ENCODE results near the gene RUSC1. TPM values are rescaled to one million over a fixed set of nuclear protein-coding genes. Genes with fewer than 3 reads are reported as not detected.
A peak's percentile ranks its signal among the peaks of the same experiment; 100 is the strongest.

The RUSC1 gene
- total and polyA plus RNA-seq, 2 of the 8 experiments (the other 6 are each of a cell fraction or from before 2014, with no cell fraction given): 54.6 to 90.4 TPM

DNA sequence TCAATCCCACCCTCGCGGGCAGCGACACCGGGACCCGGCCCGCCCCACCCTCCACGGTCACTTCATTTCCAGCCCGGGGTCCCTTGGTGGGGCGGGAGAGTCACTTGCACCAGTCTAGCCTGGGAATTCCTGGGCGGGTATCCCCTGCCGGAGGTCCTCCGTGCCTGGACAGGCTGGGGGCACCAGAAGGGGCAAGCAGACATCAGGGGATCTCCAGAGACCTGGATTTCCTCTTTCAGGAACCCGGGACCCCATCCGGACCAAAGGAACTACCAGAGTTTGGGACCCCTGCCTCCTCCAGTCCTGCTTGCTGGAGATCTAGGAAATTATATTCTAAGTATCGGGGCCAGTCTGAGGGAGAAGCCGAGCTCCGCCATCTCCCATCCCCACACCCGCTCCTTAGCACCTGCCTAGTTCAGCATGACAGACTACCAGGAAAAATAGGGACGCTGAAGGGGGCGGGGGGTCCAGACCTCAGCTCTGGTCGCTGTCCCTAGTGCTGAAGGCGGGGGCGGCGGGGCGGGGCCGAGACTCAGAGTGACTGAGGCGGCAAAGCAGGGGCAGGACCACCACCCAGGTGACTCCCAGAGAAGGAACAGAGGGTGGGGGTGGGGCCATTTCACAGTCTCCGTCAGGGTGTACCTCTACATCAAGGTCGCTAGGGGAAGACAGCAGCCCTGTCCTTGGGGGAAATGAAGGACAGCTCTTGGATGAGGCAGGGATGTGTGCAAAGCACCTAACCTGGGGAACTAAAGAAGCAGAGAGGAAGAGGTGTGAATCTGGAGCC is 42.6 kb upstream of the RUSC1 start (continued):
- TF ChIP-seq MAFK (IDR thresholded peaks at IDR 0.05; ENCODE audit: low read depth, low read length): no peak
- no peak for TF ChIP-seq PHF8 (conservative IDR thresholded peaks at IDR 0.05; ENCODE audit: low read depth, low read length)
- TF ChIP-seq TCF12 (IDR thresholded peaks at IDR 0.05; ENCODE audit: low read depth, low read length): 0 out of 2 replicates have a peak, but pooled peaks have one; percentile 61
- TF ChIP-seq, protein P1, sequence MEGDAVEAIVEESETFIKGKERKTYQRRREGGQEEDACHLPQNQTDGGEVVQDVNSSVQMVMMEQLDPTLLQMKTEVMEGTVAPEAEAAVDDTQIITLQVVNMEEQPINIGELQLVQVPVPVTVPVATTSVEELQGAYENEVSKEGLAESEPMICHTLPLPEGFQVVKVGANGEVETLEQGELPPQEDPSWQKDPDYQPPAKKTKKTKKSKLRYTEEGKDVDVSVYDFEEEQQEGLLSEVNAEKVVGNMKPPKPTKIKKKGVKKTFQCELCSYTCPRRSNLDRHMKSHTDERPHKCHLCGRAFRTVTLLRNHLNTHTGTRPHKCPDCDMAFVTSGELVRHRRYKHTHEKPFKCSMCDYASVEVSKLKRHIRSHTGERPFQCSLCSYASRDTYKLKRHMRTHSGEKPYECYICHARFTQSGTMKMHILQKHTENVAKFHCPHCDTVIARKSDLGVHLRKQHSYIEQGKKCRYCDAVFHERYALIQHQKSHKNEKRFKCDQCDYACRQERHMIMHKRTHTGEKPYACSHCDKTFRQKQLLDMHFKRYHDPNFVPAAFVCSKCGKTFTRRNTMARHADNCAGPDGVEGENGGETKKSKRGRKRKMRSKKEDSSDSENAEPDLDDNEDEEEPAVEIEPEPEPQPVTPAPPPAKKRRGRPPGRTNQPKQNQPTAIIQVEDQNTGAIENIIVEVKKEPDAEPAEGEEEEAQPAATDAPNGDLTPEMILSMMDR (IDR thresholded peaks at IDR 0.05; ENCODE audit: control extremely low read depth in 1 of 3, insufficient read depth in 1 of 3, low read depth in 1 of 3, low read length in 3 of 3): peak; percentile 64 to 83 (median 71)
- TF ChIP-seq, protein P2, sequence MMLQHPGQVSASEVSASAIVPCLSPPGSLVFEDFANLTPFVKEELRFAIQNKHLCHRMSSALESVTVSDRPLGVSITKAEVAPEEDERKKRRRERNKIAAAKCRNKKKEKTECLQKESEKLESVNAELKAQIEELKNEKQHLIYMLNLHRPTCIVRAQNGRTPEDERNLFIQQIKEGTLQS (IDR thresholded peaks at IDR 0.05; ENCODE audit: insufficient read depth, low read depth, low read length): no peak
- TF ChIP-seq SIN3A (conservative IDR thresholded peaks at IDR 0.05 in 1 of 2, IDR thresholded peaks at IDR 0.05 in 1 of 2; ENCODE audit: low read depth in 1 of 2, low read length in 2 of 2): peak; percentile 93 to 96
- TF ChIP-seq HDAC2 (IDR thresholded peaks at IDR 0.05; ENCODE audit: borderline replicate concordance in 1 of 2, low read depth in 2 of 2, low read length in 2 of 2): peak in 1 of 2 experiments; percentile 69; a peak in 3 of 4 replicates
- TF ChIP-seq SP4 (IDR thresholded peaks at IDR 0.05; ENCODE audit: low read length): no peak
- peak; percentile 100 for TF ChIP-seq EGR1 (IDR thresholded peaks at IDR 0.05; ENCODE audit: borderline replicate concordance, low read depth, low read length)
- TF ChIP-seq, protein P3, sequence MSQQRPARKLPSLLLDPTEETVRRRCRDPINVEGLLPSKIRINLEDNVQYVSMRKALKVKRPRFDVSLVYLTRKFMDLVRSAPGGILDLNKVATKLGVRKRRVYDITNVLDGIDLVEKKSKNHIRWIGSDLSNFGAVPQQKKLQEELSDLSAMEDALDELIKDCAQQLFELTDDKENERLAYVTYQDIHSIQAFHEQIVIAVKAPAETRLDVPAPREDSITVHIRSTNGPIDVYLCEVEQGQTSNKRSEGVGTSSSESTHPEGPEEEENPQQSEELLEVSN (IDR thresholded peaks at IDR 0.05): no peak
- TF ChIP-seq JUND (IDR thresholded peaks at IDR 0.05; ENCODE audit: low read length): 0 out of 2 replicates have a peak, but pooled peaks have one; percentile 36
- TF ChIP-seq SAP30 (IDR thresholded peaks at IDR 0.05; ENCODE audit: insufficient read depth, insufficient replicate concordance, low read length): peak; percentile 85
- TF ChIP-seq KDM4A (IDR thresholded peaks at IDR 0.05; ENCODE audit: low read depth, low read length, severe bottlenecking): peak; percentile 7
